ENCODE results near the gene LENEP.

The LENEP gene

DNA sequence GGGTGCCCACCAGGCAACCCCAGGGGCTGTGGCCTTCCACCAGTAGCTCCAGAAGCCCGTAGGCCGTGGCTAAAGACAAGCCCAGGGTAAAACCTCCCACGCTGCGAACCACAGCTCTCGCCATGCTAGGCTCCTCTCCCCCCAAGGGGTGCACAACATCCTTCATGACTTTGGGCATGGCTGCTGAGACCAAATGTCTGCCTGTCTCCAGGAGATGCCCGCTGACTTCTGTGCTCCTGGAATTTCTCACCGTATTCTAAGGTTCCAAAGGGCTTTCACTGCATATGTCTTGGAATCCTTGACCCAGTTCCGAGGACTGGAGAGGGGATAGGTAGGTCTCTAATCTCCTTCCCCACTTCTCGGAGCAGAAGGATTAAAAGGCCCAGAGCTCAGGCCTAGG is 40.1 kb downstream of the LENEP start, which contains the start of the genes DCST1 and DCST2:
TSS of gene DCST1 (plus strand) at position 301 of the 400 bp plus-strand sequence. CDS start 213 bp downstream, outside the sequence.
TSS of gene DCST2 (minus strand) at position 258 of the 400 bp plus-strand sequence. CDS start at position 178, 80 bp downstream.
- no peak for DNase-seq

DNA sequence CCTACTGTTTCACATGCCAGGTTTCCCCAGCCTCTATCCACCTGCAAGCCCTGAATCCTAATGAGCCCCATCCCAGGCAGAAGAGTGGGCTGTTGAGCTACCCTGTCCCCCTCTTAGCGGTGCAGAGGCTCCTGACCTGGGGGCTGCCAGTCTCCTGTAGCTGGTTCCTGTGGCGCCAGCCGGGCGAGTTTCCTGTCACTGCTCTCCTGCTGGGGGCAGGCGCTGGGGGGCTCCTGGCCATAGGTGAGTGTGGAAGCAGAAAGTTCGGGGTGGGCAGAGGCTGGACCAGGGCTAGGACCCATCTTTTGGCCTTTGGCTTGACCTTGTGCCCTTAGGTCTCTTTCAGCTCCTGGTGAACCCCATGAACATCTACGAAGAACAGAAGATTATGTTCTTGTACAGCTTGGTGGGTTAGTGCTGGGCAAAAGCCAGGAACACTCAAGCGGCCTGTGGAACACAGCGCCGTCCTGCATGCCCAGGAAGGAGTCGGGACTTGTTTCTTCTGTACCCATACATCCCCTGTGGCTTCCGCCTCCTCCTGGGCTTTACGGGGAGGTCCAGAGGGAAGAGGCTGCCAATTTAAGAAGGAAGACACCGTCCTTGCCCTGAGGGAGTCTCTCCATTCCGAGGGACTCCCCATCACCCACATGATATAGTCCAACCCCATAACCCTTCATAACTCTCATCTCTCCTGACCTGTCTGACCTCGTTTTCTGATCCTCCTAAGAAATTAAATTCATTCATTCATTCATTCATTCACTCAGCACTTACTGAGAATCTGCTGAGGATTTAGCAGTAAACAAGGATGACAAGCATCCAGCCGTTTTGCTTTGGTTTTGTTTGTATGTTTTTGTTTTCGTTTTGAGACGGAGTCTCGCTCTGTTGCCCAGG is 41.2 kb downstream of the LENEP start:
- no peak for DNase-seq

GRCh38 chr1:155035936-155036335 is 42.5 kb downstream of the LENEP start:
- no peak for DNase-seq

DNA sequence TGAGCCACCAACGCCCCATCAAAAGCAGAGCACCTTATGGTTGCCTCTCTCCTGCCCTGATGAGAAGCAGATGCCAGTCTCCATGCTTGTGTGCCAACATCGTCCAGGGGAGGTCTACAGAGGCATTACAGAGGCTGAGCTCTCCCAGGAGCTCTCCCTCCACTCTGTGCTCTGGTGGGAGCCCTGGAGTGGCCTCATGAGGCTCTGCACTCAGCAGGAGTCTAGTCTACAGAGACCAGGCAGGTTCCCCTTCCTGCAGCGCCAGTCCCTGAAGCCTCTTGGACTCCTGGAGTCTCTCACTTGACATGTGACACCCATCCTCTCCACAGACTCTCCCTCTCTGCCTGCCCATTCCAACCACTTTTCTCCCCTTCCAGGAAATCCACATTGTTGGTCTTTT is 43.7 kb downstream of the LENEP start:
- DNase-seq: no peak

DNA sequence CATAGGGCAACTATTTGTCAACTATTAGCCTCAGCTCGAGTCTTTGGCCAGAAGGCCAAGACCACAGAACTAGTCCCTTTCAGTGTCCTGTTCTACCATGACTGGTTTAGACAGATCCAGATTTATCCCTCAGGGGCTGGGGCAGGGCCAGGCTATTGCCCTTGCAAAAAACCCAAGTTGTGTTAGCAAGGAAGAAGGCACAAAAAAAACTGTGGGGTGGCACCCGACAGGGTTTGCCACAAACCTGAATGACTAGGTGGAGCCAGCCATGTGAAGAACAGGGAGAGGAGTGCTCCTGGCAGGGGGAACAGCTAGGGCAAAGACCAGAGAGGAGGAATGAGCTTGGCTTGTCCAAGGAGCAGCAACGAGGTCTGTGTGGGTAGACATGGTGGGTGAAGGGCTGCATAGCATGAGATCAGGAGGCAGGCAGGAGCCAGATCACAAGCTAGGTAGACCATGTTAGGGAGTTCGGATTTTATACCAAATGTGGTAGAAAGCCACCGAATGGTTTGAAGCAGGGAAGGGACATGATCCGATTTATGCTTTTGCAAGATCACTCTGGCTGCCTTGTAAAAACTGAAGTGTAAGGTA is 44.6 kb downstream of the LENEP start:
- DNase-seq: no peak

DNA sequence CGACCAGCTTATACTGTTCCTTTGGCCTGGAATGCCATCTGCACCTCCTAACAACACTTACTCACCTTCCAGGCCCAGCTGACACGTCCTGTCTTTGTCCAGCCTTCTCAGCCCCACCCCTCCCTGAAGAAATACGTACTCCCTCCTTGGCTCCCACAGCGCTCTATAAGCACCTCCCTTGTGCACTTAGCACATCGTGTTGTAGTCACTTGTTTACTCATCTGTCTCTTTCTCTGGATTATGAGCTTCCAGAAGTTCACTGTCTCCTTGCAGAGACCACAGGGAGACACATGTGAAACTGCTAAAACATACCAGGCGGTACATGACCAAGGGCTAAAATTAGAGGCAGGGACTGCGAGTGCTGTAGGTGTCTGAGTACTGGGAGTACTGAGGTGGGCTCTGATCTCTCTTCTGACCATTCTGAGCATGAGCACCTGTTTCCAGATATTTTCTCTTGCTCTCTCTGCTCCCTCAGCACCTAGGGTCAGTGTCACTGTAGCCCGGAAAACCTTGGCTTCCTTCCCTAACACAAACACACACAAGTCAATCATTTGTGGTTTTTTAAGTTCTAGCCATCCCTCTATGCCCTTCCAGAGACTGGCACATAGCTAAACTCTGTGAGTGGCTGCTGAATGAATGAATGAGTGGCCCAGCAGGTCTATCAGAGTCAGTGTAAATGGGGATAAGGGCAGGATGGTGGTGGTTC is 45.4 kb downstream of the LENEP start:
- no peak for DNase-seq

DNA sequence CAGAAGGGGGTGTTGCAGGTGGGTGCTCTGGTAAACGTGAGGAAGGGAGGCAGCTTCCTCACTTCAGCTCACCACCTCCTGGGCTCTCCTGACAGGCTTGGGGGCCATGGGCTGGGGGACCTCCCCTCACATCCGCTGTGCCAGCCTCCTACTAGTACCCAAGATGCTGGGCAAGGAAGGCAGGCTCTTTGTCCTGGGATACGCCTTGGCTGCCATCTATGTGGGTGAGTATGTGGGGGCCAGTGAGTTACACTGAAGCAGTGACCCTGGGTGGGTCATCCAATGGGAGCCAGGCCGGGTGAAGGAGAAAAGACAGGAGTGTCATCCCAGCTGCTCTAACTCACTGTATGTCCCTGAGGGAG is 45.9 kb downstream of the LENEP start:
- DNase-seq: no peak

- DNase-seq: no peak
Observed at GRCh38 chr1:155040358-155041093, 47.1 kb downstream of the LENEP start.

DNA sequence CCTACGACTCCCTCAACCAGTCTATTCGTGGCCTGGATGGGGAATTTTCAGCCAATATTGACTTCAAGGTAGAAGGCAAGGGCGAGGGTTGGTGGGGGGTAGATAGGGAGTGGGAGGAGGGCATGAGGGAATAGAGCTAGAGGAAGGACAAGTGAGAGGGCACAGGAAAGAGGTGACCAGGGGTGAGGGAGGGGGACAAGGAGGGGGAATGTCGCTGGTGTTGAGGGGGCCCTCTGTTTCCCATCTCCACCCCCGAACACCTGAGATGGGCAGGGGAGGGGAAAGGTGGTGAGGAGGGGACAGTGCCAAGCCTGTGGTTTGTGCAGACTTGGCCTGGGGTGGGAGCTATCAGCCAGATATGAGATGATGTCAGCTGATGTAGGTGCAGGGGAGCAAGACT is 49.4 kb downstream of the LENEP start:
- DNase-seq: no peak

GRCh38 chr1:155043301-155043702 is 49.9 kb downstream of the LENEP start:
- DNase-seq: no peak

DNA sequence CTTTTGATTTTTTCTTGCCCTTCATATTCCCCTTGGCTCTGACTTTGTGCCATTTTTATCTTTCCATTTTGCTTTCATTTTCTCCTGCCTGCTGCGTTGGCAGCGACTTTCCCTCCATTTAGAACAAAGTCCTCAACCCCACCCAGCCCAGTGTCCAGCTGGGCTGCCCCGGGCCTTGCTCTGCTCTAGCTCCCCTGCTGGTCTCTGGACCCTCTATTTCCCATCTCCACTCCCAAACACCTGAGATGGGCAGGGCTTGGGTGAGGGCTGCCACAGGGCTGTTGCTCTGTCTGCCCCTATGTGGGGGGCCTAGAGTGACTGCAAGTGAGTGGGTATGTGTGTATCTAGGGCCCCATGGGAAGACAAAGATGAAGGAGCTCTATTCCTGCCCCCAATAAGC is 50.4 kb downstream of the LENEP start:
- no peak for DNase-seq
